Kidney (tissue), 14 donors: ENCODE results near the gene DSTYK. TPM values are rescaled to one million over a fixed set of nuclear protein-coding genes. Genes with fewer than 3 reads are reported as not detected.

Experiments used
- DNase-seq, 5 donors: peaks; one replicate each; pipeline ENCODE4 v3.0.0-alpha.2; 2013 to 2020
- FAIRE-seq: peaks from 2 replicates; lab custom pipeline; 2012; peaks lifted over from hg19 to GRCh38; lab: Jason Lieb, UNC
- H3K27ac ChIP-seq, 2 donors: one replicate each; pipeline ENCODE4 v1.7.0; 2013; ENCODE audit warnings: low read depth in 2 of 2, low read length in 2 of 2, inconsistent platforms in 1 of 2
- H3K27me3 ChIP-seq: one replicate; pipeline ENCODE4 v1.7.1; 2013; ENCODE audit warnings: low read length, inconsistent platforms; ENCODE audit not compliant: control insufficient read depth, insufficient read depth
- H3K36me3 ChIP-seq, 3 donors: one replicate each; pipeline versions ENCODE4 v1.7.0 to v1.7.1; 2013; ENCODE audit warnings: low read length in 3 of 3, control low read depth in 1 of 3, inconsistent platforms in 1 of 3; ENCODE audit not compliant: insufficient read depth in 3 of 3, control insufficient read depth in 2 of 3
- H3K4me1 ChIP-seq, 3 donors: one replicate each; pipeline versions ENCODE4 v1.7.0 to v1.7.1; 2013; ENCODE audit warnings: low read length in 3 of 3, inconsistent platforms in 1 of 3, low read depth in 1 of 3; ENCODE audit not compliant: control insufficient read depth in 2 of 3, insufficient read depth in 2 of 3
- H3K4me3 ChIP-seq, 3 donors: one replicate each; pipeline versions ENCODE4 v1.7.0 to v1.8.1; 2013; ENCODE audit warnings: low read length in 3 of 3, control low read depth in 1 of 3, inconsistent platforms in 1 of 3
- H3K9ac ChIP-seq, 3 donors: one replicate each; pipeline versions ENCODE4 v1.7.0 to v1.7.1; 2013; ENCODE audit warnings: low read length in 3 of 3, control low read depth in 1 of 3, inconsistent platforms in 1 of 3
- H3K9me3 ChIP-seq, 3 donors: one replicate each; pipeline versions ENCODE4 v1.7.0 to v1.7.1; 2013; ENCODE audit warnings: low read length in 3 of 3, control low read depth in 1 of 3, inconsistent platforms in 1 of 3; ENCODE audit not compliant: control insufficient read depth in 2 of 3, insufficient read depth in 1 of 3
- intact Hi-C: fragments of 100-400 bp; cut with DNase I; formaldehyde crosslinking; loops from one replicate; pipeline ENCODE4 v1.11.1; 2022
- polyA plus RNA-seq: library from polyadenylated mRNA; stranded (reverse); fragments of 350-450 nt; fragmentation: Illumina TruSeq; extraction: RNeasy Lipid Tissue Mini Kit (QIAGEN cat#74804); gene quantifications from one replicate; pipeline ENCODE4 v1.2.3, GENCODE V29; 2014; ENCODE audit warnings: low read depth, low replicate concordance; ENCODE audit not compliant: insufficient read depth
- total RNA-seq: library from RNA; stranded (reverse); fragmentation: NEBNext Ultra II Directional; extraction: Animal tissue kit (Norgen Biotek cat#: 25700); gene quantifications from one replicate; pipeline ENCODE4 v1.2.1, GENCODE V29; 2021
- TF ChIP-seq, protein P1 (sequence below): IDR thresholded peaks from 3 replicates; pipeline ENCODE4 v1.5.1; 2012; ENCODE audit warnings: mild to moderate bottlenecking, moderate library complexity, borderline replicate concordance; ENCODE audit not compliant: insufficient read depth; ENCODE audit errors: extremely low read depth
- donor health status: control.
- donor health status: control.
- donor health status: control.
- donor health status: control.
- donor health status: control.
- donor health status: DM: yes; HTN: yes; CAD: no.
- donor health status: Normal renal cell carcinoma (clear cell type).

Gene DSTYK
- total and polyA plus RNA-seq, 2 donors from 2014 or later: 5.6 to 17.8 TPM

DNA sequence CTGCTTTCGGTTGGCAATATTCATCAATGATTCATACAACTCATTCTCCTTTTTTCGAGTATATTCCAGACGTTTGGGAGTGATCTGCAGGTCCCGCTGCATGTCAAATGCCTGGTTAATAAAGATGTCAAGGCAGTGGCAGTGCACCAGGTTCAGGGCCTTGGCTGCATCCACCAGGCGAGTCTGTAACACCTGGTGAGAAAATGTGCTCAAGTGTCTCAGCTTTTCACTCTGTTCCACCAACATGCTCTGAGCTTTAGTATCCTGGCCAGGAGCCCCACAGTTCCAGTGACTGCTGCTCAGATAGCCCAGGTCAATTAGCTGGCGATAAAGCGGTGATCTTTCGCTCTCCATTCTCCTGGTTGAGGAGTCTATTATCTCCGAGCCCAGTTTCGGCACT, 42.3 kb downstream of the DSTYK start:
- TF ChIP-seq, protein P1, sequence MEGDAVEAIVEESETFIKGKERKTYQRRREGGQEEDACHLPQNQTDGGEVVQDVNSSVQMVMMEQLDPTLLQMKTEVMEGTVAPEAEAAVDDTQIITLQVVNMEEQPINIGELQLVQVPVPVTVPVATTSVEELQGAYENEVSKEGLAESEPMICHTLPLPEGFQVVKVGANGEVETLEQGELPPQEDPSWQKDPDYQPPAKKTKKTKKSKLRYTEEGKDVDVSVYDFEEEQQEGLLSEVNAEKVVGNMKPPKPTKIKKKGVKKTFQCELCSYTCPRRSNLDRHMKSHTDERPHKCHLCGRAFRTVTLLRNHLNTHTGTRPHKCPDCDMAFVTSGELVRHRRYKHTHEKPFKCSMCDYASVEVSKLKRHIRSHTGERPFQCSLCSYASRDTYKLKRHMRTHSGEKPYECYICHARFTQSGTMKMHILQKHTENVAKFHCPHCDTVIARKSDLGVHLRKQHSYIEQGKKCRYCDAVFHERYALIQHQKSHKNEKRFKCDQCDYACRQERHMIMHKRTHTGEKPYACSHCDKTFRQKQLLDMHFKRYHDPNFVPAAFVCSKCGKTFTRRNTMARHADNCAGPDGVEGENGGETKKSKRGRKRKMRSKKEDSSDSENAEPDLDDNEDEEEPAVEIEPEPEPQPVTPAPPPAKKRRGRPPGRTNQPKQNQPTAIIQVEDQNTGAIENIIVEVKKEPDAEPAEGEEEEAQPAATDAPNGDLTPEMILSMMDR: no peak
- Histone ChIP-seq H3K4me1 (no peaks in the 10 kb centered on the region), H3K27ac (no peak overlapping the region), H3K4me3 (no peak overlapping the region), H3K9me3 (no peaks in the 10 kb centered on the region), H3K36me3 (peaks cover 0 to 9% (median 5%) of the 10 kb centered on the region in 3 donors), H3K9ac (no peak overlapping the region), H3K27me3 (no peaks in the 10 kb centered on the region)
- intact Hi-C loops: no loop called here
- DNase-seq (no peak), FAIRE-seq (no peak)

DNA sequence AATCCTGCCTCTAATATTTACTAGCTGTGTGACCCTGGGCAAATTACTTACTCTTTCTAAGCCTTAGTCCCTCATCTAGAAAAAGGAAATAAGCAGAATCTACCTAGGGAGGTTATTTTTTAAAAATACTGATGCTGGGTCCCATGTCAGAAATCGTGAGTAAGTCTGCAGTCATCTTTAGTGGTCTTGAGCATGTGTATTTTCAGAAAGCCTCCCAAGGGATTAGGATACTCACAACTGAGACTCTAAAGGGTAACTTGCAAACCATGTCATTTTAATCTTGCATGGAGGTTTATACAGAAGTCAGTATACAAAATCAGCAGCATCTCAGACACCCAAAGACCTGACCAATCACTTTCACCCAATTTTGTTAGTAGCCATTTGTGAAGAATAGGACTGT, 43.2 kb downstream of the DSTYK start:
- TF ChIP-seq, protein P1: no peak
- Histone ChIP-seq H3K9me3 (no peaks in the 10 kb centered on the region), H3K27me3 (no peaks in the 10 kb centered on the region), H3K9ac (no peak overlapping the region), H3K4me1 (no peaks in the 10 kb centered on the region), H3K27ac (no peak overlapping the region), H3K4me3 (no peak overlapping the region), H3K36me3 (peaks cover 6 to 9% (median 7%) of the 10 kb centered on the region in 3 donors)
- DNase-seq (no peak), FAIRE-seq (no peak)
- intact Hi-C loops: no loop called here

DNA sequence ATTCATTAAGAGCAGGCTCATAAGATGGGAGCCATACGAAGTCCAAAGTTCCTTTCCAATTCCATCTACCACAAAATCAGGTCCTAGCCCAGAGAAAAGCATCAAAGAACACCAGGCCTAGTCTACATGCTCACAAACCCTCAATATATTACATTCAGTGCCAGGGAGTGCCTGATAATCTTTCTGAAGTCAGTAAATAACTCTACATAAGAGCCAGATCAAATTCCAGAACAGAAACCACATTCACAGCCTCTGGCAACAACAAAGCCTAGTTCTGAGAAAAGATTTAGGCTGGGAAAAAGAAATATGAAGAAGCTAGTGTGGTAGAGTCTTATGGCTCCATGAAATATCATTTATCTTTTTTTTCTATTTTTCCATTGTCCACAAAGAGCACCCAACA, 49.2 kb downstream of the DSTYK start:
- no peak overlapping the region for H3K4me3 ChIP-seq
- peaks cover 9 to 44% (median 19%) of the 10 kb centered on the region in 3 donors for H3K36me3 ChIP-seq
- FAIRE-seq: no peak
- H3K27ac ChIP-seq: no peak overlapping the region
- no peaks in the 10 kb centered on the region for H3K9me3 ChIP-seq
- no peaks in the 10 kb centered on the region for H3K27me3 ChIP-seq
- H3K9ac ChIP-seq: no peak overlapping the region
- DNase-seq: no peak
- no peaks in the 10 kb centered on the region for H3K4me1 ChIP-seq
- intact Hi-C loops: no loop called here
- TF ChIP-seq, protein P1: no peak

DNA sequence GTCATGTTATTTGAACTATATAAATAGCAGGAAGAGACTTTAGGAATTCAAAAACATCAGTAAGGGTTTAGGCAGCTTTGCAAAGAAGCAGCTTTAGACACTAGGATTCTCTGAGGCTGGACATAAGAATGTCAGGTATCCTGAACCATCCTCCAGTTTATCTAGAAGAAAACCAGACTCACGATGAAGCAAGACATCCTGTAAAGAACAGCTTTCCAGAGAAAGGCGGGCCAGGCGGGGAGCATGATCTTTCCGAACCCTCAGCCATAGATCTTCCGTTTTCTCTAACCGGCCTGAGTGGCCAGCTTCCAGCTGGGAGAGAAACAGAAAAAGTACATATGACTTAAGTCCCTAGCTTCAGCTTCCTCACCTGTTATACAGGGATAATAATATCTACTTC, 50.4 kb downstream of the DSTYK start:
- no peak for FAIRE-seq
- peaks cover 16 to 56% (median 28%) of the 10 kb centered on the region in 3 donors for H3K36me3 ChIP-seq
- intact Hi-C loops: no loop called here

More for the DNA sequence above, 50.4 kb downstream of the DSTYK start:
- TF ChIP-seq, protein P1: no peak
- H3K27me3 ChIP-seq: no peaks in the 10 kb centered on the region
- peaks cover 0 to 2% (median 0%) of the 10 kb centered on the region in 3 donors for H3K9me3 ChIP-seq
- H3K9ac ChIP-seq: no peak overlapping the region
- H3K27ac ChIP-seq: no peak overlapping the region
- no peak overlapping the region for H3K4me3 ChIP-seq
- H3K4me1 ChIP-seq: no peaks in the 10 kb centered on the region
- no peak for DNase-seq
